GM12872 (cell line): ENCODE results near the gene IGSF22.

ENCODE experiments used
- TF ChIP-seq, protein P1 (sequence below): IDR thresholded peaks from 3 replicates; pipeline ENCODE4 v1.5.1; 2011; ENCODE audit warnings: low read depth, mild to moderate bottlenecking, low read length, moderate library complexity; ENCODE audit not compliant: insufficient read depth

IGSF22 gene

DNA sequence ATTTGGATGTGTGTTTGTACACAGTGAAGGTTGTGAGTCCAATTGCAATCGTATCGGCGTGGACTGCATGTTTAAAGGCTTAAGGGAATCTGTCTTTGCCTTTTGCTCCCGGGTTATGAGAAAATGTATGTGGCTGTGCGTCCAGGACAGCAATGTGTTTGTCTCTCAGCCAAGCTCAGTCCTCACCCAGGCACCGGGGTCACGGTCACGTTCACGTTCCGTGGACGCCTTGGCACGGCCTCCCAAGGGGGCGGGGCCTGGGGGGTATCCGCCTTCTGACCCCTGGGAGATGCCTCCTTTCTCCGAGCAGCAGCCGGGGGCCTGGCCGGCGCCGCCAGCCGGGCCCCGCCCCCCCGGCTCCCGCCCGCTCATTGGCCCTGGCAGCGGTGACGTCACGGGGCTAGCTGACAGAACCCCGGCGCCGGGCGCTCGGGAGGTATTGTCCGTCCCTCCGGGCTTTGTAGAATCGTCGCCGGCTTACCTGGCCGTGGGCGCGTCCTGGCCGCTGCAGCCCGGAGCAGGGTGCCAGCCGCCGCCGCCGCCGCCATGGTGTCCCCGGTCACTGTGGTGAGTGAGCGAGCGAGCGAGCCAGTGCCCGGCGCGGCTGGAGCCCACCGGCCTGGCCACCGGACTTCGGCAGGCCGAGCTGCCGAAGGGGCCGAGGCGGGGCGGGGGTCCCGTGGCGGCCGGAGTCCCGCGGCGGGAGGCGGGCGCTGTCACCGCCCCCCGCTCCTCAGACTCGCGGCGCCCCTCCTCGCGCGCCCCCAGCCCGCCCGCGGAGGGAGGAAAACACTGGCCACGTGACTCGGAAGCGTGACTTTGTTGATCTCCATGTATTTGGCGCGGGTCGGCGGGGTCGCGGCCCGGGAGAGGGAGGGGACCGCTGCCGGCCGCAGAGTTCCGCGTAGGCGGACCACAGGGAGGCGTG is 27.4 kb downstream of the IGSF22 start, which contains the start of gene TMEM86A:
TMEM86A (plus strand) TSS at position 439 of the 928 bp plus-strand sequence; CDS start at position 547, 108 bp downstream.
- TF ChIP-seq, protein P1, sequence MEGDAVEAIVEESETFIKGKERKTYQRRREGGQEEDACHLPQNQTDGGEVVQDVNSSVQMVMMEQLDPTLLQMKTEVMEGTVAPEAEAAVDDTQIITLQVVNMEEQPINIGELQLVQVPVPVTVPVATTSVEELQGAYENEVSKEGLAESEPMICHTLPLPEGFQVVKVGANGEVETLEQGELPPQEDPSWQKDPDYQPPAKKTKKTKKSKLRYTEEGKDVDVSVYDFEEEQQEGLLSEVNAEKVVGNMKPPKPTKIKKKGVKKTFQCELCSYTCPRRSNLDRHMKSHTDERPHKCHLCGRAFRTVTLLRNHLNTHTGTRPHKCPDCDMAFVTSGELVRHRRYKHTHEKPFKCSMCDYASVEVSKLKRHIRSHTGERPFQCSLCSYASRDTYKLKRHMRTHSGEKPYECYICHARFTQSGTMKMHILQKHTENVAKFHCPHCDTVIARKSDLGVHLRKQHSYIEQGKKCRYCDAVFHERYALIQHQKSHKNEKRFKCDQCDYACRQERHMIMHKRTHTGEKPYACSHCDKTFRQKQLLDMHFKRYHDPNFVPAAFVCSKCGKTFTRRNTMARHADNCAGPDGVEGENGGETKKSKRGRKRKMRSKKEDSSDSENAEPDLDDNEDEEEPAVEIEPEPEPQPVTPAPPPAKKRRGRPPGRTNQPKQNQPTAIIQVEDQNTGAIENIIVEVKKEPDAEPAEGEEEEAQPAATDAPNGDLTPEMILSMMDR = no peak

GRCh38 chr11:18697576-18697975 is 28.4 kb downstream of the IGSF22 start:
- TF ChIP-seq, protein P1 = no peak

DNA sequence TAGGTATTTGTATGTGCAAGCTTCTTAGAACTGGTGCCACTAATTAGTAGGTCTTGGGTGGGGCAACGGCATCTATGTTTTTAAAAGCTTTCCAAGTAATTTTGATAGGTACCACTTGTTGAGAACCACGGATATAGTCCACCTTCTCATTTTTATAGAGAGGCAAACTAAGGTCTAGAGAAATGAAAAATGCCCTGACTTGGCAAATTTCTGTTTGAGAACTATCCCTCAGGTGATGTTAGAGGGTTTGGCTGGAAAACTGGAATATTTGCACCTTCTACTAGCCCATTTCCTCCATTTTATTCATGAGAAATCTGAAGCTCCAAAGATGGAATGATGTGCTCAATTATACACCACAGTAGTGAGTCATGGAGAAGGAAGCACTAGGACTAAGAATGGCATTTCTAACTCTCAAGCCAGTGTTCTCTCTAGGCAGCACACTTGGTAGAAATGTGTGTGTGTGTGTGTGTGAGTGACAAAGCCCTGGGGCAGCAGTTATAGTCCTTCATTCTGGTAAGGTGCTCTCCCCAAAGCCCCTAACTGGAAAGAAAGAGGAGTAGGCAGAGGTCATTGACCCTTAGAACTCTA is 29.3 kb downstream of the IGSF22 start:
- TF ChIP-seq, protein P1 = no peak

GRCh38 chr11:18692941-18693760 is 32.8 kb downstream of the IGSF22 start:
- TF ChIP-seq, protein P1 = no peak

DNA sequence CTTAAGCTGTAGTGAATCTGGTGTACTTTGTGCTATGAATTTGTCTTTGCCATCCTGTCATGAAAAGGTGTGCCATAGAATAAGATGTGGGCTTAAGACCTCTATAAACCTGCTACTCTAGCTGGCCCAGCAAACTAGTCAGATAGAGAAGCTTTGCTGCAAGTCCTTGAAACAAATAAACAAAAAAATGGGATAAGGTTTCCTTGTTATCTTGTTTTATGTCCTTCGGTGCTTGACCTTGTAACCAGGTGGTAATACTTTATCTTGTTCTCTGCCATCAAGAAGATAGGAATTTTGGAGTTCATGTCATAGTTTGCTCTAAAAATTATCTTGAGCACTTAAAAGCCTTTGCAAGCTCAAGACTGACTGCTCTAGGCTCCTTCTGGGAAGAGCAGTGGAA is 41.7 kb downstream of the IGSF22 start:
- TF ChIP-seq, protein P1 = no peak

DNA sequence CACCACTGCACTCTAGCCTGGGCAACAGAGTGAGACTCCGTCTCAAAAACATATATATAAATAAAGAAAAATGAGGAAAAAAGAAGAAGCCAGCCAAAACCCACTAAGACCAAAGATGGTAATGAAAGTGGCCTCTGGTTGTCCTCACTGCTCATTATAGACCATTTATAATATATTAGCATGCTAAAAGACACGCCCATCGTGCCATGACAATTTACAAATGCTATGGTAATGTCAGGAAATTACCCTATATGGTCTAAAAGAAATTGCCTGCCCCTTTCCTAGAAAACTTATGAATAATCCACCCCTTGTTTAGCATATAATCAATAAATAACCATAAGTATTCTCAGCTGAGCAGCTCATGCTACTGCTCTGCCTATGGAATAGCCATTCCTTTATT is 43.5 kb downstream of the IGSF22 start:
- TF ChIP-seq, protein P1 = no peak

GRCh38 chr11:18677560-18677959 is 48.4 kb downstream of the IGSF22 start:
- TF ChIP-seq, protein P1 = no peak
